HG03039 (cell line): ENCODE measurements around the gene ANKRD40CL.

Source experiments
- ATAC-seq: cut with Tn5 transposase; IDR thresholded peaks from one replicate; pipeline ENCODE4 v1.9.1; 2021; ENCODE audit warnings: mild to moderate bottlenecking, moderate library complexity; ENCODE audit not compliant: unreplicated experiment

Gene ANKRD40CL

DNA sequence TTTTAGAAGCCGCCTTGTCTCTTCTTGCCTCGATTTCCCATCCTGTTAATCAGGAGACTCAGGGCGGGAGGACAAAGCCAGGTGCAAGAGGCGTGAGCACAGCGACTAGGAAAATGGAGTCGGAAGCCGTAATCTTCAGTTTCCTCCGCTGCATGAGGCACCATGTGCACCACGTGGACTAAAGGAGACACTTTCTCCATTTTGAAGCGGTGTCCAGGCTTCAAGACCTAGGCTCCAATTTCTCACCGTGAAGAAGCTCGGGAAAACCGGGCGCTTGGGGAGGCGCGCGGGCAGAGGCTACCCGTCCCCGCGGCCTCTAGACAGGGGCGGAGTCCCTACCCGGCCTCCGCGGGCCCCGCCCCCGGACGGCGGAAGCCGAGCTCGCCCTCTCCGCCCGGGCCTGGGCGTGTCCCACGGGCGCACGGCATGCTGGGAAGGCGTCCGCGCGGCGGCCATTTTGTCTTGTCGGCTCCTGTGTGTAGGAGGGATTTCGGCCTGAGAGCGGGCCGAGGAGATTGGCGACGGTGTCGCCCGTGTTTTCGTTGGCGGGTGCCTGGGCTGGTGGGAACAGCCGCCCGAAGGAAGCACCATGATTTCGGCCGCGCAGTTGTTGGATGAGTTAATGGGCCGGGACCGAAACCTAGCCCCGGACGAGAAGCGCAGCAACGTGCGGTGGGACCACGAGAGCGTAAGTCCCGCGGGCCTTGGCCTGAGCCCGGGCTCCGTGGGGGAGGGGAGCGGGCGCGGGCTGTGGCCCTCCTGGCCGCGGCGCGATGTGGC lies 48.0 kb downstream of the ANKRD40CL start, which contains the start of gene LUC7L3:
TSS of gene LUC7L3 (plus strand) at position 460 of the 780 bp plus-strand sequence. CDS start at position 590, 130 bp downstream.
- ATAC-seq: peak; percentile 90

DNA sequence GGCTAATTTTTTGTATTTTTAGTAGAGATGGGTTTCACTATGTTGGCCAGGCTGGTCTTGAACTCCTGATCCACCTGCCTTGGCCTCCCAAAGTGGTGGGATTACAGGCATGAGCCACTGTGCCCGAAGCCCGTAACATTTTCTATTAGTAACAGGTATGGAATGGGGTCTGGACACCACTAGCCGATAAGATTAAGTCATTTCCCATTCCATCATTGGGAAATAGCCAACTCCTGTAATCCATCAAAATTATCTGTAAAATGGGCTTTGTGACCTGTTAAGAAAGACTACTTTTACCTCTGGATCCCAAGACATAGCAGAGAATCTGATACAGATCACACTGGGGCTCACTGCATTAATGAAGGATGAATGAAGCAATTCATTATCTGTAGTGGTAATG lies 51.8 kb downstream of the ANKRD40CL start:
- no peak for ATAC-seq

DNA sequence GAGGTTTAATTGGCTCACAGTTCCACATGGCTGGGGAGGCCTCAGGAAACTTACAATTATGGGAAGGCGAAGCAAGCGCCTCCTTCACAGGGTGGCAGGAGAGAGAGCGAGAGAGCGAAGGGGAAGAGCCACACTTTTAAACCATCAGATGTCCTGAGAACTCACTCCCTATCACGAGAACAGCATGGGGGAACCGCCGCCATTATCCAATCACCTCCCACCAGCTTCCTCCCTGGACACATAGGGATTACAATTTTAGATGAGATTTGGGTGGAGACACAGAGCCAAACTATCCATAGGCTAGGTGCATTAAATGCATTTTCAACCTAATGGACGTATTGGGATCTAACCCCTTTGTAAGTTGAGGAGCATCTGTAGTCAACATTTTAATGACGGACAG lies 54.7 kb downstream of the ANKRD40CL start:
- no peak for ATAC-seq
